Inflammatory macrophage treated with lipopolysaccharide for 1 hour (primary cell): ENCODE data around the gene GBA3.

Experiments used
- DNase-seq, 2 donors: peaks; one replicate each; pipeline ENCODE4 v3.0.0-alpha.2; 2020 to 2022

GBA3 gene

GRCh38 chr4:22787753-22788375 is 95.1 kb downstream of the GBA3 start:
- DNase-seq, result peak; percentile 20 to 42

DNA sequence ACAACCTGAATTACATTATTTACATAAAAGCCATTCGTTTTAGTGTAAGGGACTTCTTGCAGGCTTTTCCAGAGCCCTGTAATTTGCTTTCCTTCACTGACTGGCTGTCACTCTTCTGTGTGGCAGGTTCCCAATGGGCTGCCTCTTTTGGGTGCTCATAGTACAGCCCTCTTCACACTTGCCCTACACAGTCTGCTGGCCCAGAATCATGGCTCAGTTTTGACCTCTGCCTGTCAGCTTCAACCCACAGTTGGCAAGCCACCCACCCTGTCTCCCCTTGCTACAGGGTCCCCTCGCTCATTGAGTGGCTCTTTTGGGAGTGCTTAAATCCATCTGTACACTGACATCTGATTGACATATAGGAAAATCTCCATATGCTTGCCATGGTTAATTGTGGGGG is 97.9 kb downstream of the GBA3 start:
- DNase-seq, result no peak

GRCh38 chr4:22794732-22795131 is 102.0 kb downstream of the GBA3 start:
- no peak for DNase-seq

GRCh38 chr4:22801391-22801790 is 108.7 kb downstream of the GBA3 start:
- no peak for DNase-seq

- no peak for DNase-seq
Measured at GRCh38 chr4:22802876-22803275, 110.1 kb downstream of the GBA3 start.

DNA sequence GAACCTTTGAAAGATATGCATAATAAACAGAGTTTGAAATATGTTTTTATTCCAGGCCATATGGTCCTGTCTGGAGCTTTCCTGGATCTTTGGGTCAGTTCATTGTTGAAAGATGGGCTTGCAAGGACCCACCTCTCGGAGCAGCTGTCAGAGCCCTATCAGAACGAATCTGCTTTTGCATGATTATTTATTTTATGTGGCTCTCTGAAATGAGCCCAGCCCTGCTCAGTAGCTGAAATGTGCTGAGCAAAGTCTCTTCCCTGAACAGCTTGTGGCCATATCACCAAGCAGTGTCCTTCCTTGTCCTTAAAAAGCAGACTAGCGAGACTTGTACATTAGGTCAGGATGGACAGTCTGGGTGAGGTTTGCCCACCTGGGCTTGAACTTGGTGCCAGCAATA is 110.8 kb downstream of the GBA3 start:
- no peak for DNase-seq

DNA sequence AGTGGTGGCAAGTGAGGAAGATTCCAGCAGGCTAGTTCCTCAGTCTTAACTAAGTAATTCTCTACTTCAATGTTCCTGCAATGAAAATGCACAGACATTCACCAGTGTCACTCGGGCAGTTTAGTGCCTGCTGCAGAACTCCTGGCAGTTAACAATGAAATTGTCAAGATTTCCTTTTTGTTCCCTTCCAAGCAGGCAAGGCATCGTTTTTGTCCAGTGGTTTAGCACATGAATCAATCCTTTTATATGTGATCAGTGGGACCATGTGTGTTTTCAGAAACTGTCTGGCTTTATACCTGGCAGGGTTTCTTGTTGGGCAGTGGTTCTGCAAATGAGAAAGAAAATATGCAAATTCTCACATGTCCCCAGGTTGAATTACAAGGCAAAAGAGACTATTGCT is 122.2 kb downstream of the GBA3 start:
- no peak for DNase-seq

DNA sequence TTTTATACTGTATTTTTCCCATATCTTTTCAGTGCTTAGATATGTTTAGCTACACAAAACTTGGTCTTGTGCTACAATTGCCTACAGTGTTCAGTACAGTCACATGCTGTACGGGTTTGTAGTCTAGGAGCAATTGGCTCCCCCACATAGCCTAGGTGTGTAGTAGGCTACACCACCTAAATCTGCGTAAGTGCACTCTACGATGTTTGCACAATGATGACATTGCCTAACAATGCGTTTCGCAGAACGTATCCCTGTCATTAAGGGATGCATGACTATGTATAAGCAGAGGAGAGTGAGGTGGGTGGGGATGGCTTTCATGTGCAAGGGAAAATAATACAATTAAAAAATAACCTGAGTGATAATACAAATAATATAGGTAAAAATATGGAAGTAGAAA is 131.4 kb downstream of the GBA3 start:
- no peak for DNase-seq

GRCh38 chr4:22842360-22843018 is 149.8 kb downstream of the GBA3 start:
- no peak for DNase-seq

DNA sequence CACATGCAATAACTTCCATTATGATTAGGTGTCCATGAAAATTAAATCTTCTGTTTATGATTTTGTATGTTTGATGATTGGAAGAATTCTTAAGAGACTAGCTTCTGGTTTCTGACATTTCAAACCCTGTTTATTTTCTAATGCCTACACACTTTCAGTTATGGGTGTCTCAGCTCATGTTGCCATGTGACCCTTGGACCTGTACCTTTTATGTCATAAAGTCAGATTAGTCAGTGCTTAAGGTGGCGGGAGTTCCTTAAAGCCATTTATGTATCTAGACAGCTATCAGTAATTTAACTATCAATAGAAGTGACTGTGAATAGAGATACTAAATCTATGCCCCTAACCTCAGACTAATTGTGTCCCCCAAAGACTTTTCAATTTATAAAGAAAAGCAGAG is 155.6 kb downstream of the GBA3 start:
- no peak for DNase-seq

DNA sequence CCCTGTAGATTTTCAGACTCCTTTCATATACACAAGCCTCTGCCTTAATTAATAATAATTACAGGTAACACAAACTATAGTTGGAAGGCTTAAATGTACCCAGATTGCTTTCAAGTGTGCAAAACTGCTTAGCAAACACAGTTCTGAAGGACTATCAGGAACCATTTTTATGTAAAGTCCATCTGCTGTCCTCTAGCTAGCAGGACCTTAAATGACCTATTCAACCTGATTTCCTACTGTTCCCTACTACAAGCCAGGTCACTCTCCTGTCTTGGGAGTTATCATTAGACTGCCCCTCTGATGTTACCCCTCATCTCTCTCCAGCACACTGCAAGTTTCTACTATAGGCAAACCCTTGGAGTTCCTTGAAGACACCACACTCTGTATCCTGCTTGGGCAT is 157.3 kb downstream of the GBA3 start:
- DNase-seq, result no peak

DNA sequence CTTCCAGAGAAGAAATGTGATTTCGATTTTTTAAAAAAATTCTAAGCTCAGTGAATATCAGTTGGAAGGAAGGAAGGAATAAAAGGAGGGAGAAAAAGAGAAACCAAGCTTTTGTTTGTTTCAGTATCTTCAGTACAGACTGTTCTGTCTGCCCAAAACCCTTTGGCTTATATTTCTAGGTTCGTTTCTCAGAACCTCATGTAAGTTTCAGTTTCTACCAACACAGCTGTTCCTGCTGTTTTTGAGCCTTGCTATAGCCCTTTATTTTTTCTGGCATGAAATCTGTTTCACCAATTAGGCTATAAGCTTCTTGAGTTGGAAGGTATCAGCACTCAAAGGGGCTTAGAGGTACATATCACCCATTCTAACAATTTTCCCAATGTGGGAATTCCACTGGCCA is 157.9 kb downstream of the GBA3 start:
- DNase-seq, result no peak

DNA sequence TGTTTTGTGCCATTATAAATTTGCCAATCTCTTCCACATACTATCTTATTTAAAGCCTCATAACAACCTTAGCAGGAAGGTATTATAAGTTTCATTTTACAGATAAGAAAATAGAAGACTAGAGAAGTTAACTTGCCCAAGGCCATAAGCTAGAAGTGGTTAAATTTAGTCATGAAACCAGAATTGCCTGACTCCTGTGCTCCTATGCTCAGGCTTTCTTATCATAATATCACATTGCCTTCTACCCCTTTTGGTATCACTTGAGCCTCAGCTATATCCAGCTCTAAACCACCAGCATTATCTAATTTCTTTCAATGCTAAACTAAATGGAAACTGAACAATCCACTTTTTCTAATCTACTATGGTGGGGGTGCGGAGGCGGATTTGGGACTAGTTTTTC is 164.7 kb downstream of the GBA3 start:
- DNase-seq, result no peak

GRCh38 chr4:22859318-22859717 is 166.6 kb downstream of the GBA3 start:
- DNase-seq, result no peak
